AG09319 (cell line): ENCODE data around the gene UPB1.
A peak's percentile ranks its signal among the peaks of the same experiment; 100 is the strongest.

Experiments
- DNase-seq: peaks from one replicate; pipeline ENCODE4 v3.0.0-alpha.2; 2010; ENCODE audit warnings: low read depth; ENCODE audit errors: extremely low read depth
- TF ChIP-seq, protein P1 (sequence below): IDR thresholded peaks from 2 replicates; pipeline ENCODE4 v1.5.1; 2011; ENCODE audit warnings: low read depth, mild to moderate bottlenecking, inconsistent platforms, low read length, moderate library complexity

The UPB1 gene

GRCh38 chr22:24513378-24514240, 18.5 kb downstream of the UPB1 start:
- DNase-seq, result no peak
- TF ChIP-seq, protein P1, sequence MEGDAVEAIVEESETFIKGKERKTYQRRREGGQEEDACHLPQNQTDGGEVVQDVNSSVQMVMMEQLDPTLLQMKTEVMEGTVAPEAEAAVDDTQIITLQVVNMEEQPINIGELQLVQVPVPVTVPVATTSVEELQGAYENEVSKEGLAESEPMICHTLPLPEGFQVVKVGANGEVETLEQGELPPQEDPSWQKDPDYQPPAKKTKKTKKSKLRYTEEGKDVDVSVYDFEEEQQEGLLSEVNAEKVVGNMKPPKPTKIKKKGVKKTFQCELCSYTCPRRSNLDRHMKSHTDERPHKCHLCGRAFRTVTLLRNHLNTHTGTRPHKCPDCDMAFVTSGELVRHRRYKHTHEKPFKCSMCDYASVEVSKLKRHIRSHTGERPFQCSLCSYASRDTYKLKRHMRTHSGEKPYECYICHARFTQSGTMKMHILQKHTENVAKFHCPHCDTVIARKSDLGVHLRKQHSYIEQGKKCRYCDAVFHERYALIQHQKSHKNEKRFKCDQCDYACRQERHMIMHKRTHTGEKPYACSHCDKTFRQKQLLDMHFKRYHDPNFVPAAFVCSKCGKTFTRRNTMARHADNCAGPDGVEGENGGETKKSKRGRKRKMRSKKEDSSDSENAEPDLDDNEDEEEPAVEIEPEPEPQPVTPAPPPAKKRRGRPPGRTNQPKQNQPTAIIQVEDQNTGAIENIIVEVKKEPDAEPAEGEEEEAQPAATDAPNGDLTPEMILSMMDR, result no peak

DNA sequence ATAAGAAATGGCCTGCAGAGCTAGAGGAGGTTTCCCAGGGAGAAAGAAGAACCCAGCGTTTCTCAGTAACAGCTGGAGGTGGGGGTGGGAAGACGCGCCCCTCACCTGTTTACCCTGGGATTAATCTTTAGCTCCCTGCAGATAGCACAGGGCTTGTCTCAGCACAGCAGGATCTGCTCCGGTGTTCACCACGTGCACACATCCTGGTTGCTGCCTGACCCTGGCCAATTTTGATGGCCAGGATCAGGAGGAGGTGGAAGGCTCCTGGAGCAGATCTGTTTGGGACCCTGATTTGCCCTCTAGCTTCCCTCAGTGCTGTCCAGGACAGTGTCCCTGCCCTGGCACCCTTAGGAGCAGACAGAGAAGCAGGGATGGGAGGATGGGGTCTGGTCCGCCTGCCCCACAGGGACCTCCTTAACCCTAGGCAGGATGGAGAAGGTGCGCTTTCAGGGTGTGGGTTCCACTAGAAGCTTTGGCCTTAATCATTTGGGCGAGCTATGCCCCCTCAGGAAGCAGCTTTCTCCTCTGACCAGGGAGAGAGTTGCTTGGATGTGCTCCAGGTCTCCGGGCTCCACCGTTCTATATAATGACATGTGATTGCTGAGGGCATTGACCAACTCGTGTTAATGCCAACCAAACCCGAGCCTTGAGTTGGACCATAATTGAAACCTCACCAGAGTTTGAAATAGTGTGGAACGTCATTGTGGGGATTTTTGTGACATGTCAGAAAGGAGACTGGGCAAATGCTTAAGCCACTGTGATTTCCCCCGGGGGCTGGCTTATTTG, 19.3 kb downstream of the UPB1 start:
- TF ChIP-seq, protein P1, result no peak
- DNase-seq, result no peak

GRCh38 chr22:24515027-24515338, 19.9 kb downstream of the UPB1 start:
- DNase-seq, result no peak
- TF ChIP-seq, protein P1, result no peak

- TF ChIP-seq, protein P1, result peak; percentile 9; the same call in 1 of the 2 replicates
- DNase-seq, result peak; percentile 69
Observed at GRCh38 chr22:24516301-24516737, 21.2 kb downstream of the UPB1 start.

DNA sequence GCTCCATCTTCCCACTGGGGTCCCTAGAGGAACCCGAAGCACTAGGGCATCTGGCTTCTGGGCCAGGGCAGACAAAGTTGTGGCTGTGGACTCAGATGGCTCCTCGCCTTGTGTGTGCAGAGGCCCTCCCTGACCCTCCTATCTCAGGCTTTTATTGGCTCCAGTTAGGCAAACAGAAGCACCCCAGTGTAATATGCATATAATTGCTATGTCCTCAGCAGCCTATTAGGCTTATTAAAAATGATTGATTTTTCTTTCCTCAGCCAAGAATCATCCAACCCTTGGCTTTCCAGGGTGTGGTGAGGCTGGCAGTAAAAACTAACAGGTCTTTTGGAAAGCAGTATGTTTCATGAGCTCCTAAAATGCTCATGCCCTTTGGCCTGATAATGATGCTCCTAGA, 22.3 kb downstream of the UPB1 start:
- TF ChIP-seq, protein P1, result no peak
- DNase-seq, result no peak

- no peak for DNase-seq
Observed at GRCh38 chr22:24518228-24518627, 23.1 kb downstream of the UPB1 start.

More at GRCh38 chr22:24518228-24518627, 23.1 kb downstream of the UPB1 start:
- TF ChIP-seq, protein P1, result no peak
